Measurements from ENCODE around the gene CCDC149. TPM values are rescaled to one million over a fixed set of nuclear protein-coding genes. Genes with fewer than 3 reads are reported as not detected.

The CCDC149 gene
- total RNA-seq, 1 experiment from 2014 or later: 0.95 TPM

GRCh38 chr4:24886596-24886995 is 26.2 kb downstream of the CCDC149 start:
- no peaks in the 10 kb centered on the region for H3K36me3 ChIP-seq (ENCODE audit: control insufficient read depth, insufficient read depth, low read length)
- no peak overlapping the region for H3K4me3 ChIP-seq (ENCODE audit: low read depth, low read length)
- no peaks in the 10 kb centered on the region for H3K27me3 ChIP-seq (replicated peaks; ENCODE audit: control insufficient read depth, insufficient read depth, low read length)
- no peak for TF ChIP-seq CTCF (IDR thresholded peaks at IDR 0.05; ENCODE audit: insufficient read depth in 1 of 2, low read depth in 1 of 2, low read length in 1 of 2, severe bottlenecking in 1 of 2, unreplicated experiment in 1 of 2)
- no peak overlapping the region for H3K4me3 Mint-ChIP-seq (ENCODE audit: unreplicated experiment)
- H3K36me3 Mint-ChIP-seq (ENCODE audit: insufficient read depth, unreplicated experiment): no peaks in the 10 kb centered on the region
- H3K9me3 ChIP-seq: no peaks in the 10 kb centered on the region
- H3K27me3 Mint-ChIP-seq (ENCODE audit: insufficient read depth, unreplicated experiment): peaks cover 12% of the 10 kb centered on the region
- CTCF ChIA-PET: no interaction called here
- intact Hi-C loops (cut with micrococcal nuclease; ENCODE audit: unreplicated experiment): no loop called here
- BruUV-seq (replicated peaks): no TSS peak
- no peak overlapping the region for H3K27ac Mint-ChIP-seq (ENCODE audit: unreplicated experiment)
- DNase-seq: no peak
- H3K9me3 Mint-ChIP-seq (ENCODE audit: unreplicated experiment): no peaks in the 10 kb centered on the region
- H3K4me1 Mint-ChIP-seq (ENCODE audit: low read depth, unreplicated experiment): no peaks in the 10 kb centered on the region
- POLR2A ChIA-PET: no interaction called here
- no peaks in the 10 kb centered on the region for H3K4me1 ChIP-seq

GRCh38 chr4:24885342-24885741 is 27.5 kb downstream of the CCDC149 start:
- Histone ChIP-seq H3K4me1 (no peaks in the 10 kb centered on the region), H3K4me3 (ENCODE audit: low read depth, low read length) (no peak overlapping the region), H3K9me3 (no peaks in the 10 kb centered on the region), H3K36me3 (ENCODE audit: control insufficient read depth, insufficient read depth, low read length) (no peaks in the 10 kb centered on the region), H3K27me3 (replicated peaks; ENCODE audit: control insufficient read depth, insufficient read depth, low read length) (no peaks in the 10 kb centered on the region)
- H3K27me3 Mint-ChIP-seq (ENCODE audit: insufficient read depth, unreplicated experiment): peaks cover 12% of the 10 kb centered on the region
- H3K4me3 Mint-ChIP-seq (ENCODE audit: unreplicated experiment): no peak overlapping the region
- BruUV-seq (replicated peaks): no TSS peak
- intact Hi-C loops (cut with micrococcal nuclease; ENCODE audit: unreplicated experiment): no loop called here
- H3K4me1 Mint-ChIP-seq (ENCODE audit: low read depth, unreplicated experiment): no peaks in the 10 kb centered on the region
- no peaks in the 10 kb centered on the region for H3K9me3 Mint-ChIP-seq (ENCODE audit: unreplicated experiment)
- no peak for DNase-seq
- ChIA-PET CTCF (interaction anchor here (0.8 kb wide), 1 partner anchor 556 kb away, joined by 3 read pairs; no protein-coding TSS in a partner anchor), POLR2A (no interaction called here)
- no peak for TF ChIP-seq CTCF (IDR thresholded peaks at IDR 0.05; ENCODE audit: insufficient read depth in 1 of 2, low read depth in 1 of 2, low read length in 1 of 2, severe bottlenecking in 1 of 2, unreplicated experiment in 1 of 2)
- H3K36me3 Mint-ChIP-seq (ENCODE audit: insufficient read depth, unreplicated experiment): no peaks in the 10 kb centered on the region
- H3K27ac Mint-ChIP-seq (ENCODE audit: unreplicated experiment): no peak overlapping the region

- TF ChIP-seq CTCF (IDR thresholded peaks at IDR 0.05; ENCODE audit: insufficient read depth in 1 of 2, low read depth in 1 of 2, low read length in 1 of 2, severe bottlenecking in 1 of 2, unreplicated experiment in 1 of 2): peak in 1 of 2 experiments; percentile 11
- no peaks in the 10 kb centered on the region for H3K4me1 Mint-ChIP-seq (ENCODE audit: low read depth, unreplicated experiment)
- no peak overlapping the region for H3K27ac Mint-ChIP-seq (ENCODE audit: unreplicated experiment)
- Histone ChIP-seq H3K27me3 (replicated peaks; ENCODE audit: control insufficient read depth, insufficient read depth, low read length) (no peaks in the 10 kb centered on the region), H3K9me3 (no peaks in the 10 kb centered on the region), H3K4me3 (ENCODE audit: low read depth, low read length) (no peak overlapping the region), H3K36me3 (ENCODE audit: control insufficient read depth, insufficient read depth, low read length) (no peaks in the 10 kb centered on the region), H3K4me1 (no peaks in the 10 kb centered on the region)
- intact Hi-C loops (cut with micrococcal nuclease; ENCODE audit: unreplicated experiment): no loop called here
- no peaks in the 10 kb centered on the region for H3K36me3 Mint-ChIP-seq (ENCODE audit: insufficient read depth, unreplicated experiment)
- BruUV-seq (replicated peaks): no TSS peak
- H3K4me3 Mint-ChIP-seq (ENCODE audit: unreplicated experiment): no peak overlapping the region
- CTCF ChIA-PET: interaction anchor here (0.8 kb wide), 1 partner anchor 556 kb away, joined by 3 read pairs; no protein-coding TSS in a partner anchor
- H3K27me3 Mint-ChIP-seq (ENCODE audit: insufficient read depth, unreplicated experiment): peaks cover 12% of the 10 kb centered on the region
- POLR2A ChIA-PET: no interaction called here
- DNase-seq: peak in 1 of 2 experiments; percentile 11
- no peaks in the 10 kb centered on the region for H3K9me3 Mint-ChIP-seq (ENCODE audit: unreplicated experiment)
Measured at GRCh38 chr4:24884902-24885301, 27.9 kb downstream of the CCDC149 start.
